ENCODE results near the gene C1orf185.
"Not testable (repeated sequence)": the region's sequence is repeated elsewhere in the genome, so short reads cannot be mapped to it uniquely, and the experiment has no call there.

The C1orf185 gene

DNA sequence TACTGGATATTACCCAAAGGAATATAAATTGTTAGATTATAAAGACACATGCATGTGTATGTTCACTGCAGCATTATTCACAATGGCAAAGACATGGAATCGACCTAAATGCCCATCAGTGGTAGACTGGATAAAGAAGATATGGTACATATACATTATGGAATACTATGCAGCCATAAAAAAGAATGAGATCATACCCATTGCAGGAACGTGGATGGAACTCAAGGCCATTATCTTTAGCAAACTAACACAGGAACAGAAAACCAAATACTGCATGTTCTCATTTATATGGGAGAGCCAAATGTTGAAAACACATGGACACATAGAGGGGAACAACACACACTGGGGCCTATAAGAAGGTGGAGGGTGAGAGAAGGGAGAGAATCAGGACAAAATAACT is 35.7 kb downstream of the C1orf185 start:
- DNase-seq (ENCODE audit: low spot score) = not testable (repeated sequence)

DNA sequence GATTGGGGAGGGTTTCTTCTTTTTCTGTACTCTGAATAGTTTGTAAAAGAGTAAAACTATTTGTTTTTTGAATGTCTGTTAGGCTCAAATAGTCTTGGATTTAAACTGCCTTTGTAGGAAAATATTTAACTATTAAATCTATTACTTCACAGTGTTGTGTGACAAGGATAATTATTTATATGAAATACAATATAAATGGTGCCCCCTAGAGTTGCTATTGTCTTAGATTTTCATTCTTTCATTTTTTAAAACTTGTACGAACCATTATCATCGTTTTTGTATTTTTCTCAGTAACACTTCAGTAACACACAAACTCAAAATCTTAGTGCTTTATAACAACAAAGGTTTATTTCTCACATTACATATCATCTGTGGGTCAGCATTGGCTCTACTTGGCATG is 37.4 kb downstream of the C1orf185 start:
- DNase-seq (ENCODE audit: low spot score) = no peak

- no peak for DNase-seq (ENCODE audit: low spot score)
Observed at GRCh38 chr1:51147394-51147793, 45.4 kb downstream of the C1orf185 start.

GRCh38 chr1:51154776-51155175 is 52.7 kb downstream of the C1orf185 start:
- DNase-seq (ENCODE audit: low spot score) = no peak

GRCh38 chr1:51156752-51157151 is 54.7 kb downstream of the C1orf185 start:
- no peak for DNase-seq (ENCODE audit: low spot score)

DNA sequence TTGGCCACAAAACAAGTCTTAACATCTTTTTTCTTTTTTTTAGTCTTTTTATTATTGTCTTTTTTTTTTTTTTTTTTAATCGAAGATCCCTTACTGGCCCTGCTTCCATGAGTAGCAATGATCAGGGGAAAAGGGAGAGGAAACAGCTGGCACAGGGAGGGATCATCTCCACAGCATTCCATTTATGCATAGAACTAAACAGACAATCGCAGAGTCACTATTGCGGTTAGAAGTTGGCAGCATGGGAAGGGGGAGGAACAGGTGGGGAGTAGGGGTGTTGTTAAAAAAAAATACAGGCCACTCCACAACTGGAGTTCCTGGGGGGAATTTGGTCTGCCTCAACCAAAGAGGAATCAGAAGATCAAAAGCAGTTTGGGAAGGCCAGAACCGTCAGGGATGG is 55.4 kb downstream of the C1orf185 start:
- DNase-seq (ENCODE audit: low spot score) = no peak

- DNase-seq (ENCODE audit: low spot score) = no peak
Observed at GRCh38 chr1:51158263-51158662, 56.2 kb downstream of the C1orf185 start.

DNA sequence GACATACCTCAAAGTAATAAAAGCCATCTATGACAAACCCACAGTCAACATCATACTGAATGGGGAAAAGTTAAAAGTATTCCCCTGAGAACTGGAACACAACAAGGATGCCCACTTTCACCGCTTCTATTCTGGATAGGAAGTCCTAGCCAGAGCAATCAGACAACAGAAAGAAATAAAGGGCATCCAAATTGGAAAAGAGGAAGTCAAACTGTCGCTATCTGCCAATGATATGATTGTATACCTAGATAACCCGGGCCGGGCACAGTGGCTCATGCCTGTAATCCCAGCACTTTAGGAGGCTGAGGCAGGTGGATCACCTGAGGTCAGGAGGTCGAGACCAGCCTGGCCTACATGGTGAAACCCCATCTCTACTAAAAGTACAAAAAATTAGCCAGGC is 60.5 kb downstream of the C1orf185 start:
- not testable (repeated sequence) for DNase-seq (ENCODE audit: low spot score)

DNA sequence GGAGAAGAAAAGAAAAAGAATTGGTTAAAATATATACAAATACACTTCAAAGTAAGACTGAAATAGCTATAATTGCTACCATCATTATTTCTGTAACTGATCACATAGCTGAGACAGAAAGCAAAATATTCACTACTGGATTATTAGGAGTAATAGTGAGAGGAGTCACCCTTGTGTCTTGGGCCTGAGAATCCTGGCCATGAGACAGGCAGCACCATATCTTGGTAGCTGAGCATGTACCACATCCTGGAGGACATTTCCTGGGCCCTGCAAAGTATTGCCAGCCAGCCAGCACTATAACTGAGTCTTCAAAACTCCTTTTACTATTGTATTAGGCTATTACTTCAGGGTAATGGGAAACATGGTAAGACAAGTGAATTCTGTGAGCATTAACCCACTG is 63.5 kb downstream of the C1orf185 start:
- no peak for DNase-seq (ENCODE audit: low spot score)

- no peak for DNase-seq (ENCODE audit: low spot score)
Observed at GRCh38 chr1:51168266-51168845, 66.3 kb downstream of the C1orf185 start.

- DNase-seq (ENCODE audit: low spot score) = no peak
Observed at GRCh38 chr1:51168936-51169335, 66.9 kb downstream of the C1orf185 start.

GRCh38 chr1:51170342-51170741 is 68.3 kb downstream of the C1orf185 start:
- no peak for DNase-seq (ENCODE audit: low spot score)

DNA sequence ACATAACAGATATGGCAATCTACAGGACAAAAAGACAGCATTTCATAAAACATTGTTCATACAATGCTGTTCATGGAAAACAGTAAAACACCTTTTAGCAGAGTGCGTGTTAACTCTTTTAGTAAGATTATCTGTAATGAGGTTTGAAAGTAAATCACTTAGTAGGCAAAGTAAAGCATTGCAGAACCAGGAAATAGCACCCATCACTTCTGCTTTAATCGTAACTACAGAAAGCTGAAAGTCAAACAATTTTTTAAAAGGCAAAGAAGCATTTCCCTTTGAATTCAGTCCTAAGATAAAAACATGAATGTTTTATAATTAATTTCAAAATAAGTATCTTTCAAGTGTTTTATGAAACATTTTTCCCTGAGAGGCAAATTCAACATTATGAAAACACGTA is 70.8 kb downstream of the C1orf185 start:
- DNase-seq (ENCODE audit: low spot score) = no peak

- no peak for DNase-seq (ENCODE audit: low spot score)
Observed at GRCh38 chr1:51175278-51175677, 73.2 kb downstream of the C1orf185 start.

GRCh38 chr1:51177988-51178387 is 76.0 kb downstream of the C1orf185 start:
- DNase-seq (ENCODE audit: low spot score) = not testable (repeated sequence)

DNA sequence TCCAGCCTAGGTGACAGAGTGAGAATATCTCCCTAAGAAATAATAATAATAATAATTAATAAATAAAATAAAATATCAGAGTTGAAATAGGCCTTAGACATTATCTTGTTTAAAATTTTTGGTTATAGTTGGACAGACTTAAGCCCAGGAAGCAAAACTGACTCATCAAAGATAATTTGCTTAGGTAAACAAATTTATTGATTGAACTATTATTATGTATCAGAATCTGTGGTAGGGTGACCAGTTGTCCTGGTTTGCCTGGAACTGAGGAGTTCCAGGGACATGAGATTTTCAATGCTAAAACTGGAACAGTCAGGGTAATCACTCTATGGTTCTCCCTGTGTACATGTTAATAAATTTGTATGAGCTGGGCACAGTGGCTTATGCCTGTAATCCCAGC is 86.2 kb downstream of the C1orf185 start:
- DNase-seq (ENCODE audit: low spot score) = no peak

DNA sequence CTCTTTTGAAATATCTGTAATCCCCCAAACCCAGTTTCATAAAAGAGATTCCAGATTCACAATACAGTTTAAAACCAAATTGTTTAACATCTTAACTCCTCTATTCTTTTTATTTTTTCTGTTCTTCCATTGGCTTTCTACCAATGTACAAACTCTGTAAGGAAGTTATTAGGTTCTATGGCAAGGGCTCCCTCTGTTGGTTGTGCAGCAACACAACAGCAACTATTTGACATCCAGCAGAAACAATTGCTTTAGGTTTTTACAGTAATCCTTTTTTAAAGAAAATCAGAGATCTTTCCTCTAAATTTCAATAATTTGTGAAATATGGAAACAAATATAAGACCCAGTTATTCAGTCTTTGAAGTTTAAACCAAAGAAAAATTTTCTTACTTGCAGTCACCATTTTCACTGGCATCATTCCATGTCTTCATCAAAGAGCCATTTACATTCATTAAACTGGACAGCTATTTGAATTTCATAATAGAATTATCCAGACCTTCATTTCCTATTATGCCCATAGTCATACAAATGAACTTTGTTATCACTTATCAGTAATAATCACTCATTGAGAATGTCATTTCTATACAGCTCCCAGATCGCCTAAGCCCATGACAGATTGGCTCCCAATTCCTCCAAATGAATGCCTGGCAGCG is 87.5 kb downstream of the C1orf185 start:
- peak; percentile 50 for DNase-seq (ENCODE audit: low spot score)

GRCh38 chr1:51190961-51191360 is 88.9 kb downstream of the C1orf185 start:
- DNase-seq (ENCODE audit: low spot score) = no peak

- peak; percentile 58 for DNase-seq (ENCODE audit: low spot score)
Observed at GRCh38 chr1:51192213-51192843, 90.3 kb downstream of the C1orf185 start.

- no peak for DNase-seq (ENCODE audit: low spot score)
Observed at GRCh38 chr1:51193564-51193963, 91.5 kb downstream of the C1orf185 start.
